MCF 10A (cell line): ENCODE measurements around the gene FJX1. TPM values are rescaled to one million over a fixed set of nuclear protein-coding genes. Genes with fewer than 3 reads are reported as not detected.

Source experiments
- BruUV-seq: library from RNA; stranded (reverse); fragments of 400-500 nt; replicated peaks from 2 replicates; lab custom pipeline; 2021; lab: Mats Ljungman, UMichigan
- CTCF ChIA-PET: fragments of 300-600 bp; sonication (Branson Sonifier 250); formaldehyde crosslinking; extraction: SDS; loops from one replicate; lab custom pipeline; 2021; ENCODE audit warnings: antibody characterized with exemption, inconsistent platforms; lab: Yijun Ruan, JAX
- POLR2A ChIA-PET: fragments of 300-600, 350-650 bp; sonication (Branson Sonifier 250); formaldehyde crosslinking; extraction: SDS; loops from one replicate; lab custom pipeline; 2020; ENCODE audit warnings: antibody characterized with exemption, inconsistent platforms; lab: Yijun Ruan, JAX
- DNase-seq: peaks from one replicate; pipeline ENCODE4 v3.0.0-alpha.2; 2018; ENCODE audit not compliant: unreplicated experiment
- H3K27ac Mint-ChIP-seq: one replicate; pipeline ENCODE4 v1.8.0; 2022; ENCODE audit warnings: mild to moderate bottlenecking, low read depth, mixed read lengths; ENCODE audit not compliant: unreplicated experiment
- H3K27me3 Mint-ChIP-seq: one replicate; pipeline ENCODE4 v1.8.0; 2022; ENCODE audit warnings: mixed read lengths; ENCODE audit not compliant: insufficient read depth, unreplicated experiment
- H3K36me3 Mint-ChIP-seq: one replicate; pipeline ENCODE4 v1.8.0; 2022; ENCODE audit warnings: mild to moderate bottlenecking, moderate library complexity, mixed read lengths; ENCODE audit not compliant: insufficient read depth, unreplicated experiment
- H3K4me1 Mint-ChIP-seq: one replicate; pipeline ENCODE4 v1.8.0; 2022; ENCODE audit warnings: mixed read lengths; ENCODE audit not compliant: insufficient read depth, unreplicated experiment
- H3K4me3 Mint-ChIP-seq: one replicate; pipeline ENCODE4 v1.8.0; 2022; ENCODE audit warnings: mild to moderate bottlenecking, moderate library complexity, mixed read lengths; ENCODE audit not compliant: unreplicated experiment
- H3K9me3 Mint-ChIP-seq: one replicate; pipeline ENCODE4 v1.8.0; 2022; ENCODE audit warnings: mixed read lengths; ENCODE audit not compliant: unreplicated experiment
- CTCF ChIP-seq: fragments of 200-600 bp; IDR thresholded peaks from one replicate; pipeline ENCODE4 v1.8.0; 2022; ENCODE audit warnings: antibody characterized with exemption, mild to moderate bottlenecking; ENCODE audit not compliant: unreplicated experiment
- intact Hi-C: fragments of 100-400 bp; cut with micrococcal nuclease; formaldehyde crosslinking; loops from 2 replicates; pipeline ENCODE4 v1.14.1; 2022
- total RNA-seq: library from RNA; stranded (reverse); gene quantifications from 2 replicates; pipeline ENCODE4 v1.2.3, GENCODE V29; 2022

The FJX1 gene
- total RNA-seq, 1 experiment from 2014 or later: 53.7 TPM

DNA sequence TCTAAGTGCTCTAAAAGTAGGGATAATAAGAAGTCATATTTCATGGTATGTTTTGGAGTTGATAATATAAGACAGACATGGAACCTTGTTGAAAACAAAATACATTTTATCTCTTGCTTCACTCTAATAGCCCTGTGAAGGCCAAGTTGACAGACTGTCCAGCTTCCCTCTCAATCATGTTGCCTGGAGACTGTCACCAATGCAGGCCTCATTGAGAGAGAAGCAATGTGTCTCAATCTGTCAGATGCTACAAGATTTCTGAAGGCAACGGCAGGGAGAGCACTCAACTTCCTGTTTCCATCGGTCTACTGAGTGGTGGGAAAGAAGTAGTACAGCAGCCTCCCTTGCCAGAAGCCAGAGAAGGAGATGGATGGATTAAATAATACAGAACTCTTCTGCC, 23.6 kb upstream of the FJX1 start:
- ChIA-PET POLR2A (no interaction called here), CTCF (interaction anchor here (0.5 to 1.1 kb wide), 2 partner anchors 52 to 228 kb away, joined by 4 to 5 read pairs; no protein-coding TSS in a partner anchor)
- no peak for TF ChIP-seq CTCF
- Mint-ChIP-seq H3K36me3 (no peaks in the 10 kb centered on the region), H3K4me1 (peaks cover 20% of the 10 kb centered on the region), H3K4me3 (no peak overlapping the region), H3K27me3 (peaks cover 12% of the 10 kb centered on the region), H3K9me3 (no peaks in the 10 kb centered on the region), H3K27ac (no peak overlapping the region)
- BruUV-seq: no TSS peak
- intact Hi-C loops: no loop called here
- DNase-seq: no peak

DNA sequence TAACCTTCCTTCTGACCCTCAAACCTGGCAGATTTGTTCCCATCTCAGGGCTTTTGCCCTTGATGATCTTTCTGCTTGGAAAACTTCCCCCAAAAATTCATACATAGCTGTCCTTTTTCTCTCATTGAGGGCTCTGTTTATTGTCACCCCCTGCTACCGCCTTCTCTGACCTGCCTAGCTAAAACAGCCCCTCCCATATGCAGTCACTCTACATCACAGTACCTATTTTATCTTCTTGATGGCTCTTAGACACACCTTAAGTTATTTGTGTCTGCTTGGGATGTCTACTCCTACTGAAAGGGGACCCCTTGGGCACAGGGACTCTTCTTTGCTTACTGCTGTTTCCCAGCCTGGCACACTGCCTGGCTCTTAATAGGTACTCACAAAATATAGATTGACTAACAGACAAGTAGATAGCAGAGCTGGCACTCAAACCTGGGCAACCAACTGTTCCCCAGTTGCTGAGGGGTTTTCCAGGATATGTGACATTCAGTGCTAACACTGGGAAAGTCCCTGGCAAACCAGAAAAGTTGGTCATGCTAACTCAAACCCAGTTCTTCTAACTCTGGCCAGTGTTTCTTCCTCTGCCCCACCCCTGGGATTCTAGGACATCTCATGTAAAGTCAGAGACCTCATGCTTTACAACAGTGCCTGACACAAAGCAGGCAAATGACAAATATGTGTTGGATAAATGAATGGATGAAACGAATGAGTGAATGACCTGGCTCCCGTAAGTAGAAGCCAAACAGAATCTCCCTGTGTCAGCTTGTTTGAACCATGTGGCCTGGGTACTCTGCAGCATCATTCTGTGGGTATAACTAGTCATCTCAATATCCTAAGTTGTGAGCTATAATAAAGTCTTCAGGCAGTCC, 19.8 kb upstream of the FJX1 start:
- no peaks in the 10 kb centered on the region for H3K9me3 Mint-ChIP-seq
- CTCF ChIA-PET: interaction anchor here (0.7 to 2.0 kb wide), 7 partner anchors 8 to 668 kb away, joined by 3 to 5 read pairs (median 4); no protein-coding TSS in a partner anchor
- H3K4me3 Mint-ChIP-seq: no peak overlapping the region
- H3K36me3 Mint-ChIP-seq: no peaks in the 10 kb centered on the region
- H3K27me3 Mint-ChIP-seq: no peaks in the 10 kb centered on the region
- no peak for DNase-seq
- POLR2A ChIA-PET: interaction anchor here (0.6 kb wide), 1 partner anchor 15 kb away, joined by 3 read pairs; no protein-coding TSS in a partner anchor
- no peak for TF ChIP-seq CTCF
- intact Hi-C loops: no loop called here
- BruUV-seq: no TSS peak
- no peak overlapping the region for H3K27ac Mint-ChIP-seq
- peaks cover 13% of the 10 kb centered on the region for H3K4me1 Mint-ChIP-seq

GRCh38 chr11:35600331-35600838, 17.9 kb upstream of the FJX1 start:
- Mint-ChIP-seq H3K36me3 (no peaks in the 10 kb centered on the region), H3K27me3 (no peaks in the 10 kb centered on the region), H3K9me3 (no peaks in the 10 kb centered on the region), H3K27ac (no peak overlapping the region), H3K4me3 (no peak overlapping the region), H3K4me1 (peaks cover 7% of the 10 kb centered on the region)
- ChIA-PET POLR2A (no interaction called here), CTCF (no interaction called here)
- no peak for TF ChIP-seq CTCF
- intact Hi-C loops: no loop called here
- no TSS peak for BruUV-seq
- no peak for DNase-seq

DNA sequence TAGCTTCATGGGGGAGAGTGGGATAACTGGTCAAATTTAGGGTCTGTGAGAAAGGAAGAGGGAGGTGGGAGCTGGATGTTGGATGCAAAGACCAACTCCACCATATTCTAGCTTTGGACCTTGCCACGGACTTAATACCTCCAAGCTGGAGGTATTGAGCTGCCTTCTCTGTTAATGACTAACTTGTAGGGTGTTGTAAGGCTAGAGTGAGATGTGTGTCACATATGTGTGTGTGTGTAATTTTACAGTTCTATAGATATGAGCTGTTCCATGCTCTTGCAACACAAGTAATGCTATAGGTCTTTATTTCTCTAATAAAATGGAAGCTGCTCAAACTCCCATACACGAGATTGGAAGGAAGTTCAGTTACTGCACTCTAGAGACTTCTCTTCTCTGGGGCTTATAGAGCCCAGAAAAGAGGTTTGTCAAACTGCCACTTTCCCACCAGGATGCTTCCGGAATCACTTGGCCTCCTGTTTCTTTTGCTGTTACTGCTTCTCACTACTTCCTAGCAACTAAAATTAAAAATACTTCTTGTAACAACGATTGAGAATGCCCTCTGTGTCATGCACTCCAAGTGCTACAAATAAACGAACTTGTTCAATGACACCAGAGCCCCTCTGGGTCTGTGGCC, 16.0 kb upstream of the FJX1 start:
- no TSS peak for BruUV-seq
- no peak for DNase-seq
- POLR2A ChIA-PET: no interaction called here
- Mint-ChIP-seq H3K36me3 (no peaks in the 10 kb centered on the region), H3K9me3 (no peaks in the 10 kb centered on the region), H3K4me1 (peaks cover 12% of the 10 kb centered on the region), H3K27me3 (no peaks in the 10 kb centered on the region), H3K27ac (no peak overlapping the region), H3K4me3 (no peak overlapping the region)
- CTCF ChIA-PET: interaction anchor here (0.7 to 1.5 kb wide), 4 partner anchors 14 to 891 kb away, joined by 3 read pairs; no protein-coding TSS in a partner anchor
- no peak for TF ChIP-seq CTCF
- intact Hi-C loops: no loop called here
